HUES48 (cell line): Measurements from ENCODE around the gene SLC35F1.

ENCODE experiments used
- H3K27ac ChIP-seq: one replicate; pipeline ENCODE4 v1.7.0; 2013; ENCODE audit warnings: low read depth, low read length, inconsistent platforms
- H3K27me3 ChIP-seq: 2 replicates; pipeline ENCODE4 v1.6.1; 2013; ENCODE audit warnings: mild to moderate bottlenecking, low read length; ENCODE audit not compliant: control insufficient read depth, insufficient read depth
- H3K36me3 ChIP-seq: 2 replicates; pipeline ENCODE4 v1.6.1; 2013; ENCODE audit warnings: low read length; ENCODE audit not compliant: control insufficient read depth, insufficient read depth
- H3K4me1 ChIP-seq: 2 replicates; pipeline ENCODE4 v1.6.1; 2013; ENCODE audit warnings: mild to moderate bottlenecking, low read length; ENCODE audit not compliant: control insufficient read depth, insufficient read depth
- H3K4me3 ChIP-seq: 2 replicates; pipeline ENCODE4 v1.5.1; 2013; ENCODE audit warnings: mild to moderate bottlenecking, low read depth, low read length
- H3K9ac ChIP-seq: 2 replicates; pipeline ENCODE4 v1.6.1; 2013; ENCODE audit warnings: mild to moderate bottlenecking, low read depth, low read length, moderate library complexity
- H3K9me3 ChIP-seq: 2 replicates; pipeline ENCODE4 v1.6.1; 2013; ENCODE audit warnings: low read length; ENCODE audit not compliant: control insufficient read depth, insufficient read depth

The SLC35F1 gene

GRCh38 chr6:118148561-118148960 lies 241.5 kb downstream of the SLC35F1 start:
- Histone ChIP-seq H3K4me1 (no peaks in the 10 kb centered on the region), H3K27ac (no peak overlapping the region), H3K9ac (no peak overlapping the region), H3K36me3 (no peaks in the 10 kb centered on the region), H3K9me3 (no peaks in the 10 kb centered on the region), H3K27me3 (no peaks in the 10 kb centered on the region), H3K4me3 (no peak overlapping the region)

DNA sequence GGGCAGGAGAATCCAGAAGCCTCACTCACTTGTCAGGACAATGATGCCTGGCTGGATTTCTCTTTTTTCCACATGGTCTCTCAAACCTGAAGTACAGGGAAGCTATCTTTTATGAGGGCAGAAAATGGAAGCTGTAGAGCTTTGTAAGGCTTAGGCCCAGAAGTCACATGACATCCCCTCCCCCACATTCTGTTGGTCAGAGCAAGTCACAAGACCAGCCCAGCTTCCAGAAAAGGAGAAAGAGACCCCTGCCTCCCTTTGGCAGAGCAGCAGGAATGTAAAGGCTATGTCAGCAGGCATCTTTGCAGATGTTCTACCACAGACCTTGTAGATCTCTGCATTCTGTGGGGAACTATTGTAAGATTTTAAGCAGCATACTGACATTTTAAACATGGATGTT lies 245.5 kb downstream of the SLC35F1 start:
- Histone ChIP-seq H3K4me1 (no peaks in the 10 kb centered on the region), H3K36me3 (no peaks in the 10 kb centered on the region), H3K27me3 (no peaks in the 10 kb centered on the region), H3K4me3 (no peak overlapping the region), H3K27ac (no peak overlapping the region), H3K9me3 (no peaks in the 10 kb centered on the region), H3K9ac (no peak overlapping the region)

DNA sequence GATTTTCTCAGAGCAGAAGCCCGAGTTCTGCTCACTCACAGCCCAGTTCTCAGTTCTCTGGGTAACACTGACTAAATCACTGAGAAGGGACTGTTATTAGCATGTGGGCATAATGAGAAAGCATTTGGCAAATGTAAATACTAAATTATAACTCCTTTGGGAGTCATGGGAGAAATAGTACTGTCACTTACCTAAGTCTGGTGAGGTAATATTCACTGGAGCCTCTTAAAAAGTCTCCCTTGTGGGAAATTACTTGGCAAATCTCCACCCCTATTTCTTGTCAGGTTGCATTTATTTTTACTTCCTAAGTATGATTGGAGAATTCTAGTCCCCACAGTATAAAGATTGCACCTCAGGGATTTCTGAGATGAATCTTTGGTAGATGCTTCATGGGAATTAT lies 254.3 kb downstream of the SLC35F1 start:
- H3K36me3 ChIP-seq: no peaks in the 10 kb centered on the region
- no peaks in the 10 kb centered on the region for H3K27me3 ChIP-seq
- no peak overlapping the region for H3K4me3 ChIP-seq
- H3K27ac ChIP-seq: no peak overlapping the region
- H3K4me1 ChIP-seq: peaks cover 10% of the 10 kb centered on the region
- H3K9me3 ChIP-seq: no peaks in the 10 kb centered on the region
- H3K9ac ChIP-seq: no peak overlapping the region

GRCh38 chr6:118163542-118163941 lies 256.5 kb downstream of the SLC35F1 start:
- Histone ChIP-seq H3K27me3 (no peaks in the 10 kb centered on the region), H3K4me3 (no peak overlapping the region), H3K4me1 (peaks cover 10% of the 10 kb centered on the region), H3K27ac (no peak overlapping the region), H3K9me3 (no peaks in the 10 kb centered on the region), H3K9ac (no peak overlapping the region), H3K36me3 (no peaks in the 10 kb centered on the region)

DNA sequence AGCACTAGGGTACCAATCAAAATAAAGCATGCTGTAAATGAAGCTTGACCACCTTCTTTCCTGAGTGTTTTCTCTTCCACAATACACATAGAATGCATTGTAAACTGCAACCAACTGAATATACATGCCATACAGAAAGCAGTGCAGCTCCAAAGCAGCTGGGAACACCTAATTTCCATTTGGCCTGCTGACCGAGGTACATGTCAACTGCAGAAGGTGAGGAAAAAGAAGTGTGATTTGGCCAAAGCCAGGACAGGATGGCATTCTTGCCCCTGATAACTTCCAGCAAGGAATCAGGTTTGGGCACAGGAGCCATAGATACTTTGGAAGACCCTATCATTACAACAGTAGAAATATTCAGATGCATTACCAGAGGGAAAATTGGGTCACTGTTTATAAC lies 258.4 kb downstream of the SLC35F1 start:
- H3K4me1 ChIP-seq: peaks cover 2% of the 10 kb centered on the region
- H3K9me3 ChIP-seq: no peaks in the 10 kb centered on the region
- H3K27me3 ChIP-seq: no peaks in the 10 kb centered on the region
- H3K36me3 ChIP-seq: no peaks in the 10 kb centered on the region
- H3K9ac ChIP-seq: no peak overlapping the region
- no peak overlapping the region for H3K27ac ChIP-seq
- no peak overlapping the region for H3K4me3 ChIP-seq

DNA sequence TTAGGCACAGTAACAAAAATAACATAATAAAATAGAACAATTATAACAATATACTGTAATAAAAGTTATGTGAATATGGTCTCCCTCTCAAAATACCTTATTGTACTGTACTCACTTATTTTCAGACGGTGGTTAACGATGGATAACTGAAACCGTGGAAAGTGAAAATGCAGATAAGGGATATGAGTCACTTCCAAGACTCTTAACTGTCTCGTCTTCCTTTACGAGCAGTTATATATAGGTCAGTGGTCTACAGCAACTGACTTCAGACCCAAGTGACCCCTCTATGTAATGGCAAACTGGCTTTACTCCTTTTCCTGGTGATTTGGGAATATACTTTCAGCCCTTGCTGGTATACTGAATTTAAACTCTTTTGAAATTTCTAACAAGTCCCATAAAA lies 261.4 kb downstream of the SLC35F1 start:
- H3K4me1 ChIP-seq: no peaks in the 10 kb centered on the region
- H3K4me3 ChIP-seq: no peak overlapping the region
- H3K9me3 ChIP-seq: no peaks in the 10 kb centered on the region
- no peaks in the 10 kb centered on the region for H3K27me3 ChIP-seq
- no peaks in the 10 kb centered on the region for H3K36me3 ChIP-seq
- no peak overlapping the region for H3K9ac ChIP-seq
- no peak overlapping the region for H3K27ac ChIP-seq

- Histone ChIP-seq H3K4me3 (no peak overlapping the region), H3K27ac (no peak overlapping the region), H3K27me3 (no peaks in the 10 kb centered on the region), H3K9me3 (0 out of 2 replicates have a peak, but pooled peaks cover 3% of the 10 kb centered on the region), H3K9ac (no peak overlapping the region), H3K4me1 (no peaks in the 10 kb centered on the region), H3K36me3 (no peaks in the 10 kb centered on the region)
Observed at GRCh38 chr6:118171852-118172251, 264.8 kb downstream of the SLC35F1 start.

DNA sequence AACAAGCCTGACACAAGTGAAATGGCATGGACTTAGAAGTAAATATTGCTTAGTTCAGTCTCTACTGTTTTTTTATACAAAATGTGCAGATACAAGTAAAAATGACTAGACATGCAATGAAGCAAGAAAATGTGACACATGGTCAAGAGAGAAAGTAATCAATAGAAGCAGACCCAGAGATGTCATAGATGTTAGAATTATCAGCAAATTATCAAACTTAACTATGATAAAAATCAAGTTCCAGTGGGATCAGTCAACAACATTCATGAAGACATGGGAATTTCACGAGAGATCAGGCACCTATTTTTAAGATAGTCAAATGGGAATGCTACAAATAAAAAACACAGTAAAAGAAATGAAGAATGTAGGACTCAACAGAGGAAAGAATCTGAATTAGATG lies 267.0 kb downstream of the SLC35F1 start:
- Histone ChIP-seq H3K27me3 (no peaks in the 10 kb centered on the region), H3K27ac (no peak overlapping the region), H3K36me3 (no peaks in the 10 kb centered on the region), H3K4me1 (no peaks in the 10 kb centered on the region), H3K9me3 (0 out of 2 replicates have a peak, but pooled peaks cover 3% of the 10 kb centered on the region), H3K9ac (no peak overlapping the region), H3K4me3 (no peak overlapping the region)

DNA sequence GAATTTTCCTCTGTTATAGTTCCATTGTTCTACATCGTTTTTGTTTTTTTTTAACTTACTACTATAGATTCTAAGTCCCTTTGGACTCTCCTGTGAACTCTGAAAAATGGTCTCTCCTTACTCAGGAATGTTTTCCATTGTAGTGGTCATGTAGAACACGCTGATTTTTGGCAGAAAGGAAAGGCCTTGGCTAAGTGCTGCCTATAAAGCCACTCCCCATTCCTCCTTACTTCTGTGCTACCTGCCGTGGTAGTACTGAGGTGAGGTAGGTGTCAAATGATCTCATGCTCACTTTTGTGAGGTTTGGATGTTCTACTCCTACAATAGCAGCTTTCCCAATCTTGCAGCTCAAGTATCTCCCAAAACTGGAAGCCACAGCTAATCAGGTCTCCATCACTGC lies 270.7 kb downstream of the SLC35F1 start:
- Histone ChIP-seq H3K36me3 (no peaks in the 10 kb centered on the region), H3K4me1 (no peaks in the 10 kb centered on the region), H3K9ac (no peak overlapping the region), H3K4me3 (no peak overlapping the region), H3K27me3 (no peaks in the 10 kb centered on the region), H3K27ac (no peak overlapping the region), H3K9me3 (0 out of 2 replicates have a peak, but pooled peaks cover 3% of the 10 kb centered on the region)

- no peaks in the 10 kb centered on the region for H3K36me3 ChIP-seq
- 0 out of 2 replicates have a peak, but pooled peaks cover 3% of the 10 kb centered on the region for H3K9me3 ChIP-seq
- no peaks in the 10 kb centered on the region for H3K4me1 ChIP-seq
- no peaks in the 10 kb centered on the region for H3K27me3 ChIP-seq
- H3K9ac ChIP-seq: no peak overlapping the region
- no peak overlapping the region for H3K4me3 ChIP-seq
- no peak overlapping the region for H3K27ac ChIP-seq
Observed at GRCh38 chr6:118179048-118179447, 272.0 kb downstream of the SLC35F1 start.

DNA sequence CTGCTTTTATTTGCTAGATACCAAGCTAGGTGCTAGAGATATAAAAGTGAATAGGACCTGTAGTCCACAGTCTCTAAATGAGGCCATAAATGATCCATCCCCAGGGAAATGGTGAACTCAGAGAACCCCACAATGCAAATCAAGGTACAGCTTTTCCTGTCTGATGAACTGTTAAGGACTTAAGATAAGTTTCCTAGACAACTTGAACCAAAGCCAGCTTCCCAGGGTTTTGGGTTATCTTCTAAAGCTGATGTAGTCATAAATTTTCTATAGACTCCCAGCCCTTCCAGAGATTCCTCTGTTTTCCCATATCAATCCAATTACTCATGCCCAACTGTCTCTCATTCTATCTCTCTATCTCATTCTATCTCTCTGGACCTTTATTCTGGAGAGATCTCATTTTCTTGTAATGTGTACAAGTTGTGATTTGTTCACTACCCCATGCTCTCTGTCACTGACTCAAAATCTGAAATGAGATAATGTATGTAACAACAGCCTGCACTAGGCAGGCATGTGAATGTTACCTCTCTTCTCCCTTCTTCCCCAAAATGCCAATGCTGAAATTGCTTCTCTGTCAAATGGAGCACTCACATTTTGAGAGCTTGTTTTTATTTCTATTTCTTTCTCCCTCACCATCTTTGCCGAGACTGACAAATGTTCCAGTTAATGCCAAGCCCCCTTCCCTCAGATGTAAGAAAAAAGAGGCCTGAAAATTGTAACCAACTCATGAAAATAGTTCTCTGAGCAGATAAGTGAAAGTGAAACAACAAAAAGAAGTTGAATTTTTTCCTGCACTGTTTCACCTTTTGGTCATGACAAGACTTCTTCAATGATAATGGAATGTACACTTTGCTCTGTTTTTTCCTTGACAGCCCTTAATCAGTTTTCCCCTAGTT lies 279.9 kb downstream of the SLC35F1 start:
- no peaks in the 10 kb centered on the region for H3K4me1 ChIP-seq
- no peaks in the 10 kb centered on the region for H3K36me3 ChIP-seq
- H3K9ac ChIP-seq: no peak overlapping the region
- H3K9me3 ChIP-seq: no peaks in the 10 kb centered on the region
- no peak overlapping the region for H3K27ac ChIP-seq
- H3K4me3 ChIP-seq: no peak overlapping the region
- H3K27me3 ChIP-seq: no peaks in the 10 kb centered on the region
